GM21619 (cell line): ENCODE measurements around the gene LPAR1.

Source experiments
- ATAC-seq: cut with Tn5 transposase; IDR thresholded peaks from one replicate; pipeline ENCODE4 v1.9.1; 2021; ENCODE audit not compliant: unreplicated experiment

The LPAR1 gene

DNA sequence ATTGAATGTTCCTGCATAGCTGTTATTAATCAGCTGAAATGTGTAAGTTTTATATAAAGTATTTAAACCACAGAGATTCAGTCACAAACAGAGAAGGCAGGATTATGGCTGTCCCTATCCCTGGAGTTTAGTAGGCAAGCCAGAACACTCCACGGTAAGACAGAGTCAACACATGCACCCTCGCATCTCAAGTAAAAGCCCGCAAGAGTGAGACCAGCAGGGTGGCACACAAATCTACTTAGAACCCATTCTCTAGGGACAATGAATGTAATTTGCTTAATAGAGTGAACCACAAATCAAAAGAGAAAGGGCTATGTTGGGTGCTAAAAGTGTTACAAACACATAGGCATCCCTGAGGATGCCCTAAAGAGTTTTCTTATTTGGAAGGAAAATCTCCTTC is 35.1 kb downstream of the LPAR1 start:
- ATAC-seq = no peak

DNA sequence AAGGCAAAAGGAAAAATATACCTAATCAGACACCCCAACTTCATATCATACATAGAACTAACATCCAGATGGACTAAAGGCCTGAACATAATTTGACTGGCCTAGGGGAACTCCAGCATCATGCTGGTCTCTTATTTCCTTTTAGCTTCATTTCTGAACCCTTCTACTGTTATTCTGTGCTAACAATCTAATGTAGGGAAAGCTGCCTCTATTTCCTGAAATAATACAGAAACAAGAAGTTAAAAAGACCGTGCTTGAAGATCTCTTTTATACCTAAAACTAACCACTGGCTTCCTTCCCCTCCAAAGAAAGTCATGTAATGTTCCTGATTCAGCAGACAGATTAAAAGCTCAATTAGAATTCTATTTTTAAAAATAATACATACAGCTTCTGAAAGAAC is 36.7 kb downstream of the LPAR1 start:
- ATAC-seq = no peak

DNA sequence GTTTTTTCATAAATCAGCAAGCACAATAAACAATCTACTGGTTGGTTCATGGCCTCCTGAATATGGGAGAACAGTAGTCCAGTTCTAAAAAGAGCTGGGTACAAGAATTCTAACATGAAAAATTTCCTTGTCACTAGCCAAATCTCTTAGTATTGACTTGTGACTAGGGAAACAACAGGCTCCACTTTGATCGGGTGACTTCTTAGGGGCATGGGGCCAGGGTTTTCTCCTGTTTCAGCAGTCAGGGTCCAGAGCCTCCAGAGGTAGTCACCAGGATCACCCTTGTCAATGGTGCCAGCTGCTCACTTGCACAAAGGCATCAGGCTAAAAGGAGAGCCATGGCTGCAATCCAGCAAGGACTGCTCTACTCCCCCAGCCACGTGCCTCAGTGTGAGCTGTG is 38.1 kb downstream of the LPAR1 start:
- no peak for ATAC-seq

DNA sequence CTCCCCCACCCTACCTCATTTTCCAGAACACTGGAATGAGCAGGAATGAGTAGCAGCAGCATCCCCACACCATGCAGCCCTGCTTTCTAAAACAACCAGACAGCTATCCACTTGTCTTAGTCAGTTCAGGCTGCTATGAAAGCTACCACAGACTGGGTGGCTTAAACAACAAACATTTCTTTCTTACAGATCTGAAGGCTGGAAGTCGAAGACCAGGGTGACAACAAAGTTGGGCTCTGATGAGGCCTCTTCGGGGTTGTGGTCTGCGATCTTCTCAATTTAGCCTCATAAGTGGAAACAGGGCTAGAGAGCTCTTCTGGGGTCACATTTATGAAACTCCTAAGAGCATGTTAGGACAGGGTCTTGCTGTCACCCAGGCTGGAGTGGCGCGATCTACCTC is 38.9 kb downstream of the LPAR1 start:
- no peak for ATAC-seq

DNA sequence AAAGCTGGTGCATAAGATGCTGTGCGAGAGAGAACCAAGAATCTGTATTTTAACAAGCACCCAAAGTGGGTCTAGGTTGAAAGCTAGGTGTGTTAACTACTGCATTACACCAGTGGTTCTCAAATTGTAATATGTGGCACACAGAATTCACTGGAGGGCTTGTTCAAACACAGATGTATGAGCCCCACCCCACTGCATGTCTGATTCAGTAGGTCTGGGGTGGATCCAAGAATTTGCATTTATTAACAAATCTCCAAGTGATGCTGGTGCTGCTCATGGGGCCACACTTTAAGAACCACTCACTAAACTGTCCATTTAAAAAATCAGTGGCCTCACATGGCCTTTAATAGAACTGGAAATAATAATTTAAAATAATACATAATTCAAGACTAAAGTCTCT is 40.4 kb downstream of the LPAR1 start:
- ATAC-seq = no peak

DNA sequence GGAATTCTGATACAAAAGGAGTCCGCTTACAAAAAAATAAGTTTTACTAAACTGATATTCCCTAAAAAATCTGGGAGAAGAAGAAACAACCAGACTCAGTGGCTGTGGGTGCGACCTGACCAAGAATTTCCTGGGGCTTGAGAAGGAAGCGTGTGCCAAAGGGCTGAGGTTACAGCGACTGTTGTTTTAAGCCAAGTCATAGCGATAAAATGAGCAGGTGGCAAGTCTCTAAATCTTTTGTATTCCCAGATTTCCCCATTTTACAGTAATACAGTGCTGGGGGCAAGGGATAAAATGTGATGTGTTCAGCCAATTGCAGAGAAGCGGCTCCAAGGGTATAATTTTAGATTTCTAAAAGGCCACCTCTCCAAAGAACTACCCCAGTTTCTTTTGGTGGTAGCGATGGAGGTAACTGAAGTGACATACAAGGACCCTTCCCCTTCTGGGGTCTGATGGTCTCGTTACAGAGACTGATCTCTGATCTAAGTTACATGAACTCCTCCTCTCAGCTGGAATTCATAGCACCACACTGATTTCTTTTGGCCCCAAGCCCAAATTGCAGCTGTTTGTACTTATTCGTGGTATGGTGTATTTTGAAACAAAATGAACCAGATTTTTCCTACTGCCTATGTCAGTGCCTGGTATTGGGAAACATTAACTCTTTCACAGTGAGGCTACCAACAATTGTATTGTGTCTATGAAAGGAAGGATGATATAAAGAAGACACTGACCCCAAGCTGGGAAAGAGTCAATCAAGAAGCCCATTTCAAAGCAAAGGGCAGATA is 41.6 kb downstream of the LPAR1 start:
- ATAC-seq = no peak

DNA sequence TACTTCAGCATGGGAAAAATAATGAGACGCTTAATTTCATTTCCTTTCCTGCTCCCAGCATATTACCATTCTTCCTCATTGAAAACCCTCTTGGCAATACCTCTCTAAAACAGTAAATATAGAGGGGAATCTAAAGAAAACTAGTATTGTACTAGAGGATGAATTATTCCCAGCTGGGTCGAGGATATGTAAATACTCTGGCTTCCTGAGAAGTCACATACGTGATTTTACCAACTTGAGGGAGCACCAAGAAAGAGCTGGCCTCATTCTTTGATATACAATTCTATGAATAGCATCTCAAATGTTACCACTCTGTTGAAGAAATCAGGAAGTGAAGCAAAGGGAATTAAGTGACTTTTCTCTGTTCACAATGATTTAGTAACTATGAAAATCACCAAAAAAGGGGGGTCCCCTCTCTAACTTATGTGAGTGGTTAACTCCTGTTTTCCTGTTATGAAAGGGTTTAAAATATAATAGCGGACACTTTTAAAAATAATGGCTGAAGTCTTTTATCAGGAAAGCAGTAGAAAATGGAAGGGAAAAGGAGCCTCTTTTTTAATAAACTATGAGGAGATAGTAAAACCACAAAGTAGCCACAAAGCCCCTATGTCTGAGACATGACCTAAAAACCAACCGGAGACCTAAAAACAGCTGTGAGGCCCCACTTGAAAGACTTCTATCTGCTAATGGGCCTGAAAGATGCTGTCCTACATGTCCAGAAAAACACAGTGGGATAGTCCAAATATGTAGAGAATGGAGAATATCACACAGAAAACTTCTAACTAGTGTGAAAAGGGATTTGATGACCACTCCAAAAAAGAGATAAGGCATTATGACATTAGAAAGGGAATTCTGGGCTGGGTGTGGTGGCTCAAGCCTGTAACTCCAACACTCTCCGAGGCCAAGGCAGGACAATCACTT is 42.6 kb downstream of the LPAR1 start:
- no peak for ATAC-seq

DNA sequence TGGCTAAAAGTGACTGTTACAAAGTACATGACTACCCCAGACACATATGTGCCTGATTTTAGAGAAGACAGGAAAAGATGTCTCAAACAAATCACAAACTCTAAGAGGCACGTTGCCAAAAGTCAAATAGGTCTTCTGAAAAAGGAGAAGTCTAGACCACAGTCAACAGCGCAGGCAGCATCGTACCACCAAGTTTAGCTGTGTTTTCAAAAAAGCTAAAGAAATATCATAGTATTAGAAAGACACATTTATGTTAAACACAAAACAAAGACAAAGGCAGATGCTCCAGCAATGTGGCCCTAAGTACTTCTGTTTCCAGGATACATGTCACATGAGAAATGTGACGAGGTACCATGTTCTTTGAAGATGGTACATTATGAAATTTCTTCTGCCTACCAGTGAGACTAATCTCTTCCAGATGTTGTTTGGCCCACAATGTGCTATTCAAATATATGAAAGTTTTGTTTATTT is 43.5 kb downstream of the LPAR1 start:
- no peak for ATAC-seq

DNA sequence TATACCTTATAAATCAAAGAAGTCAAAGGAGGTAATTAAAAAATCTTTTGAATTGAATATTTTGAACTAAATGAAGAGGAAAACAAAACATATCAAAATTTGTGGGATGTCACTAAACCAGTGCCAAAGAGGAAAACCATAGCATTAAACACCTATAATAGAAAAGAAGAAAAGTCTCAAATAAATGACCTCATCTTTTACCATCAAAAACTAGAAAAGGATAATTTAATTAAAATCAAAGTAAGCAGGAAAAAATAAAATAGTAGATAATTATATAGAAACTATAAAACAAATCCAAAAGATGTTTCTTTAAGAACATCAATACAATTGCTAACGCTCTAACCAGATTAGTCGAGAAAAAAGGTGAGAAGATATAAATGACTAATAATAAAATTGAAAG is 47.8 kb downstream of the LPAR1 start:
- ATAC-seq = no peak

DNA sequence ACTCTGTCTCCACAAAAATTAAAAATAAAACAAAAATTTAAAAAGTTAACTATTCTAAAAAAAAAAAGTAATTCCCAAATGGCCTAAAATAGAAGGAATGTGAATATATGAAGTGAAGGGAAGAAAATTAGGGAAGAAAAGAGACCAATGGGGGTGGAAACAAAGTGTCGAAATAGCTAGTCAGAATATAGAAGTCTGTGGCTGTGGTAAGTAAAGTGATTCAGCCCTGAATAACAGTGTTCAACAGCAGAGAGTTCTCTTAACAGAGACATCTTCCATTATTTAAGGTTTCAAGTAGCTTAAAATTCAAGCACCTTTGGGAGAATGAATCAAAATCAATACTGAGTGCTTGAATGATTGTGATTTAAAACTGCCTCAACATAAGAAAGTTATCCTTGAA is 51.7 kb downstream of the LPAR1 start:
- ATAC-seq = no peak

DNA sequence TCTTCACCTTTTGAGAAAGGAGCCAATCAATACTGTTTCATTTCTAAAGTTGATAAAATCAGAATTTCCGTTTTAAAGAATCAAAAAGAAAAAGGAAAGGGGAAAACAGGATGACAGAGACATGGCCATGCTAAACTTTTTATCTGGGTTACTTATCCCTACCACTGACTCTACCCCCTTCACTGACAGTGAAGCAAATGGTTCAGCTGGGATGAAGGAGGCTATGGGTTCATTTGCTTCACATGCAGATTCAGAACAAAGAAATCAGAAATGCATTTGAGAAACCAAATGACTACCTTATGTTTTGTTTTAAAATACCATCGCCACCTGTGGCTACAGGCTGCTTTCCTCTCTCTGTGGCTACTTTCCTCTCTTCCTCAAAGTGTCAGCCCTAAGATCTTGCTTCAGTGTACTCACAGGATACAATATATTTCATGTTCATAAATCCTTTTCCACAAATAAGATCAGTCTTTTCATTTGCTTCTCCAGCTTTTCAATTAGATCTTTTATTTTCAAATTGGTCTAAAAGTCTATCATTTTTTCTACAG is 53.3 kb downstream of the LPAR1 start:
- no peak for ATAC-seq

DNA sequence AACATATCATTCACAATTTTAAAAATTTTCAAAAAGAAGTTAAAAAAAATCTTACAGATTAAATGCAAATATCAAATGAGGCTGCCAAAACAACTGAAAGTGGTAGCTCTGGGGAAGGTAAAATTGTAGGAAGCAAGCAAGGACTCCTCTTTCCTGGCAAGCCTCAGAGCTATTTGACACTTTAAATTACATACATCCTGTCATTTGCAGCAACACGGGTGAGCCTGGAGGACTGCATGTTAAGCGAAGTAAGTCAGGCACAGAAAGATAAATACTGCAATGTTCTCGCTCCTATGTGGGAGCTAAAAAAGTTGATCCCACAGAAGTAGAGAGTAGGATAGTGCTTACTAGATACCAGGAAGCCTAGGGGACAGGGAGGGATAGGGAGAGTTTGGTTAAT is 58.0 kb downstream of the LPAR1 start:
- no peak for ATAC-seq

DNA sequence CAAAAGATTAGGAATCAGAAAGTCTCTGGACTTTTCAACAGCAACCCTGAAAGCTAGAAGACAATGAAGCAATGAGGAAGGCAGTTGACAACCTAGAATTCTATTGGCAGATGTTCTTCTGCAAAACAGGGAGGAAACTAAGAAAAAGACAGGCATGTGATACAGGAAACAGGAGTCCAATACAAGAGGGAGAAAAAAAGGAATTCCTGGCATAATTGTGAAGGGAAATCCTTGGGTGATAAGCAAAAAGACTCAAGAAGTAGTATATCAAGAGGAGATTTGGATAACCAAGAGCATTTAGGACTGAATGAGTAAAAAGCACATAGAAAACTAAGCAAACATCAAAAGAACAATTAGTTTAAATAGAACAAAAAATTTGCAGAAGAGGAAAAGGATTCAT is 58.6 kb downstream of the LPAR1 start:
- ATAC-seq = no peak

DNA sequence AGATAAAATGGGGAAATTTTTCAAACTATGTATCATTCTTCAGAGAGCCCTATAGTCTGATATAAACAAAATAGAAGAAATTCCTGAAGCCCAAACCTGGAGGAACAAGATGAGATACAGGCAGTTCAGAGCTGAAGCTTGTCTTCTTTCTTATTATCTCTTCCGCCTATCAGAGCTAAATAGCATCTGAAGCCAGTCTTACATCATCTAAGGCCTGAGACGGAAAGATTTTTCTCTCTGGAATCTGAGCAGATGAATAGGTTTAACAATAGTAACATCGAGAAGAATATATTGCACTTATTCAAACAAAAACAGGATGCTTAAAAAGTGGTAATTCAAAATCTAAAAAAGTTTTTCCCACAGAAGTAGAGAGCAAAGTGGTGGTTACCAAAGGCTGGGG is 59.8 kb downstream of the LPAR1 start:
- ATAC-seq = no peak

DNA sequence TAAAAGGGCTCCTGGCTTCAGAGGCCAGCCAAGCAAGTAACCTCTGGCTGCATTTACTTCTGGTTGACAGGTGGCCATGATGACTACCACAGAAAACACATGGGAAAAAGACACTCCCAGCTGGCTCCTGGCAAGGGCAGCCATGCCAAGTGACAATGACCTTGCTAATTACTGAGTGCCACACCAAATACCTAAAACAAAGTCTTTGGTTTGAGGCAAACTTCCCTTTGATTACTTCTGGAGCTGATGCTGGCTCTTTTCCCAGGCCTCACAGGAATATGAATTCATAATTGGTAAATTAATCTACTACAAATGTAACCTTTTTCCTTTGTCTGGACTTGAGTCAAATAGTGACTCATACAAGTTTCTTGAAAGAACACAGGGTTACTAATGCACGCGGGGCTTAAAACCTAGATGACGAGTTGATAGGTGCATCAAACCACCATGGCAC is 61.0 kb downstream of the LPAR1 start:
- no peak for ATAC-seq

DNA sequence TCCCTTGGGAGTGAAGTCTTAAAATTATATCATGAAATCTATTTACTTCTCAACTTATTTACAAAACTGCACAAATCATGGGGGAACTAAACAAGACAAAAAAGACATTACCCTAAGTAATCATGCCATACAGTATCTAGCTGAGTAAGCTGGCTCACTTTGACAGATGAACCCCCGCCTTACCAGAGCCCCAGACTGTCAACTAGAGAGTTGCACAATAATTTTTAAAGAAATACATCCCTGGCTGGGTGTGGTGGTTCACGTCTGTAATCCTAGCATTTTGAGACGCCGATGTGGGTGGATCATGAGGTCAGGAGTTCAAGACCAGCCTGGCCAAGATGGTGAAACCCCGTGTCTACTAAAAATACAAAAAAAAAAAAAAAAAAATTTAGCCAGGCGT is 62.3 kb downstream of the LPAR1 start:
- no peak for ATAC-seq

DNA sequence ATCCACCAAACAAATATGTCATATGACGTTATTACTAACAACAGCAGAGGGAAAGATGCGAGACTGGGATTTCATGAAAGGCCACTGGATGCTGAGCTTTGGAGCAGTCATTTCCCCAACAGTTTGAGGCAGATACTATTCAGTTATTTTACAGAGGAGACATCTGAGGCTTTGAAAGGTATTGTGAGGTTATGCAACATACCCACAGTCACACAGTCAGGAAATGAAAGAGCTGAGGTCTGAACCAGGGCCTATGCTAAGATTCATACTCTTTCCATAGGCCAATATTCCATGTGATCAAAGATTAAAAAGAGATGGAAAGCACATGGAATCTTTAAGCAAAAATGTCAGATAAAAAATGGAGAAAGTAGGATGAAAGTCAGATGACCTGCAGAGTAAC is 63.0 kb downstream of the LPAR1 start:
- ATAC-seq = no peak

DNA sequence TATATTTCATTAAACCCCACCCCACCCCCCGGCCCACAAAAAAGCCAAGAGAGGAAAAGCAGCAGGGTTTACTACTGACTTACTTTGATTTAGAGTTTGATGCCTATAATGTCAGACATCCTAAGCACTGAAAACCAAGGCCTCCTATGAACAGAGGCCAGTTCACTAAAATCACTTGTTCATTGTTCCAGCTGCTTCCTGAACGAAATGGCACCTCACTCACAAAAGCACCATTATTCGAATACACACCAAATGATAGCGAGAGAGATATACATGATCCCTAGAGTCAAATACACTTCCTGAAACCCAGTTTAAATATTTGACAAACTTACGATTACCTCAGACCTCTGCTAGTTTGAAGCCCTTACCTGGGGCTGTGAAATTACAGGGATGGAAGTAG is 66.6 kb downstream of the LPAR1 start:
- no peak for ATAC-seq

DNA sequence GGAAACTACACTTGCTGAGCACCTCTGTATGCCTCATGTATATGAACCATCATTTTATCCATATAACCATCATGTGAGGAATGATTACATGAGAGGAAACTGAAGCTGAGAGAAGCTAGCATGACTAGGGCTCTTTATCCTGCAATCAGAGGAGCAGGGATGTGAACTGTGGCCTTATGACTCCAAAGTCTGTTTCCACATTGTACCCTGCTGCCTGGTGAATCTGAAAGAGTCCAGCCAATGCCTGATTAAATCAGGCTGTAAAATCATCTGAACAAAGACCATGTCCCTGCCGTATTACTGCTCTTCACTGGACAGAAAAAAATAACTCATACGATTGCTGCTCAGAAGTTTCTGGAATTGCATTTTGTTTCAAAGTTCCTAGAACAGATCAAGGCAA is 67.0 kb downstream of the LPAR1 start:
- no peak for ATAC-seq

DNA sequence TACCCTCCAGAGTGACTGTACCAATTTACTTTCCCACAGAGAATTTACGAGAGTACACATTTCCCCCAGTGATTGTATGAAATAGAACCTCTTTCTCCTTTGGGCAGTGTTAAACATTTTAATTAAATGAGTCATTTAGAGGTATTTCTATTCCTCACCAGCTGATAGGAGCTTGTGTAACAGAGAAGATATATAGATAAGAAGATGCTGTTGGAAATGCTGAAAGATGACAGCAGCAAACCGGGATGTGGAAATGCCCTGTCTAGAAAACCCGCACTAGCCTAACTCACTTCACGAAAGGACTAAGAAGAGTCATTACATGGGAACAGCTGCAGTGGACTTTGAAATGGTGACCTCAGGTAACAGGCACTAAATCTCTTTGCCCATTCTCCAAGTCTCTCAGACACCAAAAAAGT is 68.3 kb downstream of the LPAR1 start:
- ATAC-seq = no peak

DNA sequence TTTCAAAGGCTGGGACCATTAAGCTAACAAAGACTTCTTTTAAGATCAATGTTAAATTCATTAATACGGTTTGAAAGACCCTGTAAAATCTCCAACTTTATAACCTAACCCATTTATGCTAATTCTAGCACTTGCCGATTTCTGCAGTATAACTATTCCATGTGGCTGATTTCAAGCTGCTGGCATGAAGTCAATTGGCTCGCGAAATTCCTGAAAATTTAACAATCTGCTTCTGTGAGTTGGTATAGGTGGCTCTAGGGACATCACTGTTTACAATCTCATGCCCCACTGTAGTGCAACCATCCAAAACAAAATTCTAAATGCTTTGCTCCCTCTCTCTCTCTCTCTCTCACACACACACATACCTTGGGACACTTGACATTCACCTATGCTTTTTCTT is 70.2 kb downstream of the LPAR1 start:
- ATAC-seq = no peak

DNA sequence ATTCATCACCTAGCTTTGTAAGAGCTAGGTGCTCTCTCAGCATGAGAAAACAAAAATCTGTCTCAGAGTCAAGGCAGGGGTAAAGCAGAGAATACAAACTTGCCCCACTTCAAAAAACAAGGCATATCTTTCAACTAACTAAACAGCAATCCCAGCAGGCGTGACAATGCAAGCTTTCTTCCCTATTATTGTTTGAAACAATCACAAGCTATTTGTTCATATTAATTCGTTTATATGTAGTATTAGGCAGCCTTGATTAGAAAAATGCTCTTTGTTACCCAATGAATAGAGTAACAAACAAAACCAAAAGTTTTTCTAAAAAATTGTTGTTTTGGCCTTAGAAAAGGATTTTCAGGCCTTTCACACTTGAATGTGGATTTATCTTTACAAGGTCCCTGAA is 71.1 kb downstream of the LPAR1 start:
- ATAC-seq = no peak
